SK-N-SH treated with all-trans-retinoic acid at 6 μM for 48 hours (cell line): Measurements from ENCODE around the gene C12orf75.

ENCODE experiments used
- ARNTL ChIP-seq: fragments of 450-650 bp; formaldehyde crosslinking; IDR thresholded peaks from 2 replicates; pipeline ENCODE4 v1.5.0; 2020; ENCODE audit warnings: low read depth, mild to moderate bottlenecking, moderate library complexity, borderline replicate concordance
- BACH2 ChIP-seq: fragments of 250-450 bp; sonication (Bioruptor Pico); IDR thresholded peaks from 2 replicates; pipeline ENCODE4 v1.9.0; 2021; ENCODE audit warnings: mild to moderate bottlenecking, borderline replicate concordance
- ESRRG ChIP-seq: fragments of 250-450 bp; sonication (Bioruptor Pico); IDR thresholded peaks from 2 replicates; pipeline ENCODE4 v1.6.1; 2021; ENCODE audit warnings: mild to moderate bottlenecking
- OSR1 ChIP-seq: fragments of 250-450 bp; sonication (Bioruptor Pico); IDR thresholded peaks from 2 replicates; pipeline ENCODE4 v1.8.0; 2022; ENCODE audit warnings: moderate library complexity, mild to moderate bottlenecking, inconsistent platforms
- RARB ChIP-seq: fragments of 250-450 bp; sonication (Bioruptor Pico); IDR thresholded peaks from 2 replicates; pipeline ENCODE4 v1.8.0; 2021; ENCODE audit warnings: mild to moderate bottlenecking, moderate library complexity
- TOX ChIP-seq: fragments of 250-450 bp; sonication (Bioruptor Pico); IDR thresholded peaks from 2 replicates; pipeline ENCODE4 v1.8.0; 2021; ENCODE audit warnings: mild to moderate bottlenecking, moderate library complexity, borderline replicate concordance
- ZC3H10 ChIP-seq: fragments of 250-450 bp; sonication (Bioruptor Pico); IDR thresholded peaks from 2 replicates; pipeline ENCODE4 v1.5.1; 2021; ENCODE audit warnings: mild to moderate bottlenecking, moderate library complexity
- ZFP3 ChIP-seq: fragments of 250-450 bp; sonication (Bioruptor Pico); IDR thresholded peaks from 2 replicates; pipeline ENCODE4 v1.5.0; 2020; ENCODE audit warnings: mild to moderate bottlenecking, moderate library complexity
- ZNF565 ChIP-seq: fragments of 450-650 bp; formaldehyde crosslinking; conservative IDR thresholded peaks from 2 replicates; pipeline ENCODE4 v1.5.0; 2020; ENCODE audit warnings: low read depth, mild to moderate bottlenecking, moderate library complexity
- TF ChIP-seq, protein P1 (sequence below): fragments of 250-450 bp; sonication (Bioruptor Pico); IDR thresholded peaks from 2 replicates; pipeline ENCODE4 v1.5.1; 2020; ENCODE audit warnings: low read depth, mild to moderate bottlenecking, moderate library complexity
- TF ChIP-seq, protein P2 (sequence below): fragments of 250-450 bp; sonication (Bioruptor Pico); IDR thresholded peaks from 2 replicates; pipeline ENCODE4 v1.5.1; 2021; ENCODE audit warnings: mild to moderate bottlenecking, moderate library complexity
- TF ChIP-seq, protein P3 (sequence below): fragments of 250-450 bp; sonication (Bioruptor Pico); IDR thresholded peaks from 2 replicates; pipeline ENCODE4 v1.5.0; 2020; ENCODE audit warnings: mild to moderate bottlenecking, moderate library complexity
- TF ChIP-seq, protein P4 (sequence below): fragments of 250-450 bp; sonication (Bioruptor Pico); IDR thresholded peaks from 2 replicates; pipeline ENCODE4 v1.8.0; 2020; ENCODE audit warnings: mild to moderate bottlenecking, moderate library complexity, borderline replicate concordance

DNA sequence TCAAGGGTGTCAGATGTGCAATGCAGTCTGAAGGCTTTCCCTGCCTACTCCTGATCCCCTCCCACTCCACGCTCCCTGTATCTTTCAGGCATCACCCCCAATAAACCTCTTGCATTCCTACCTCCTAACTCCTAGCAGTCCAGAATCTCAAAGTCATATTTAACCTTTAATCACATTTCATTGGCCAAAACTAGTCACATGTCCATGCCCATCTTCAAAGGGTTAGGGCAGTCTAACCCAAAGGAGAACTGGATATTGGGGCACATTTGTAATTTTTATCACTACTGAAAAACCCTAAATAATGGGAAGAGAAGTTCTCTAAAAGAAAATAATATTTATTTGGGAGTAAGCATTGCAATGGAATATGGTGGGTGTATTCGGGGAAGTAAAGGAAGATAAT is 5.4 kb upstream of the C12orf75 start:
- TF ChIP-seq ZNF565 (CRISPR knock-in tag) (no peak), ZFP3 (CRISPR knock-in tag) (no peak), ESRRG (CRISPR knock-in tag) (no peak), RARB (CRISPR knock-in tag) (no peak), BACH2 (CRISPR knock-in tag) (no peak), TOX (CRISPR knock-in tag) (no peak), OSR1 (CRISPR knock-in tag) (no peak), ARNTL (CRISPR knock-in tag) (no peak), ZC3H10 (no peak)
- TF ChIP-seq, protein P1, sequence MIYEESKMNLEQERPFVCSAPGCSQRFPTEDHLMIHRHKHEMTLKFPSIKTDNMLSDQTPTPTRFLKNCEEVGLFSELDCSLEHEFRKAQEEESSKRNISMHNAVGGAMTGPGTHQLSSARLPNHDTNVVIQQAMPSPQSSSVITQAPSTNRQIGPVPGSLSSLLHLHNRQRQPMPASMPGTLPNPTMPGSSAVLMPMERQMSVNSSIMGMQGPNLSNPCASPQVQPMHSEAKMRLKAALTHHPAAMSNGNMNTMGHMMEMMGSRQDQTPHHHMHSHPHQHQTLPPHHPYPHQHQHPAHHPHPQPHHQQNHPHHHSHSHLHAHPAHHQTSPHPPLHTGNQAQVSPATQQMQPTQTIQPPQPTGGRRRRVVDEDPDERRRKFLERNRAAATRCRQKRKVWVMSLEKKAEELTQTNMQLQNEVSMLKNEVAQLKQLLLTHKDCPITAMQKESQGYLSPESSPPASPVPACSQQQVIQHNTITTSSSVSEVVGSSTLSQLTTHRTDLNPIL (CRISPR knock-in tag): no peak
- TF ChIP-seq, protein P2, sequence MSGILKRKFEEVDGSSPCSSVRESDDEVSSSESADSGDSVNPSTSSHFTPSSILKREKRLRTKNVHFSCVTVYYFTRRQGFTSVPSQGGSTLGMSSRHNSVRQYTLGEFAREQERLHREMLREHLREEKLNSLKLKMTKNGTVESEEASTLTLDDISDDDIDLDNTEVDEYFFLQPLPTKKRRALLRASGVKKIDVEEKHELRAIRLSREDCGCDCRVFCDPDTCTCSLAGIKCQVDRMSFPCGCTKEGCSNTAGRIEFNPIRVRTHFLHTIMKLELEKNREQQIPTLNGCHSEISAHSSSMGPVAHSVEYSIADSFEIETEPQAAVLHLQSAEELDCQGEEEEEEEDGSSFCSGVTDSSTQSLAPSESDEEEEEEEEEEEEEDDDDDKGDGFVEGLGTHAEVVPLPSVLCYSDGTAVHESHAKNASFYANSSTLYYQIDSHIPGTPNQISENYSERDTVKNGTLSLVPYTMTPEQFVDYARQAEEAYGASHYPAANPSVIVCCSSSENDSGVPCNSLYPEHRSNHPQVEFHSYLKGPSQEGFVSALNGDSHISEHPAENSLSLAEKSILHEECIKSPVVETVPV (CRISPR knock-in tag): no peak
- TF ChIP-seq, protein P3, sequence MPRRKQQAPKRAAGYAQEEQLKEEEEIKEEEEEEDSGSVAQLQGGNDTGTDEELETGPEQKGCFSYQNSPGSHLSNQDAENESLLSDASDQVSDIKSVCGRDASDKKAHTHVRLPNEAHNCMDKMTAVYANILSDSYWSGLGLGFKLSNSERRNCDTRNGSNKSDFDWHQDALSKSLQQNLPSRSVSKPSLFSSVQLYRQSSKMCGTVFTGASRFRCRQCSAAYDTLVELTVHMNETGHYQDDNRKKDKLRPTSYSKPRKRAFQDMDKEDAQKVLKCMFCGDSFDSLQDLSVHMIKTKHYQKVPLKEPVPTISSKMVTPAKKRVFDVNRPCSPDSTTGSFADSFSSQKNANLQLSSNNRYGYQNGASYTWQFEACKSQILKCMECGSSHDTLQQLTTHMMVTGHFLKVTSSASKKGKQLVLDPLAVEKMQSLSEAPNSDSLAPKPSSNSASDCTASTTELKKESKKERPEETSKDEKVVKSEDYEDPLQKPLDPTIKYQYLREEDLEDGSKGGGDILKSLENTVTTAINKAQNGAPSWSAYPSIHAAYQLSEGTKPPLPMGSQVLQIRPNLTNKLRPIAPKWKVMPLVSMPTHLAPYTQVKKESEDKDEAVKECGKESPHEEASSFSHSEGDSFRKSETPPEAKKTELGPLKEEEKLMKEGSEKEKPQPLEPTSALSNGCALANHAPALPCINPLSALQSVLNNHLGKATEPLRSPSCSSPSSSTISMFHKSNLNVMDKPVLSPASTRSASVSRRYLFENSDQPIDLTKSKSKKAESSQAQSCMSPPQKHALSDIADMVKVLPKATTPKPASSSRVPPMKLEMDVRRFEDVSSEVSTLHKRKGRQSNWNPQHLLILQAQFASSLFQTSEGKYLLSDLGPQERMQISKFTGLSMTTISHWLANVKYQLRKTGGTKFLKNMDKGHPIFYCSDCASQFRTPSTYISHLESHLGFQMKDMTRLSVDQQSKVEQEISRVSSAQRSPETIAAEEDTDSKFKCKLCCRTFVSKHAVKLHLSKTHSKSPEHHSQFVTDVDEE (CRISPR knock-in tag): no peak
- TF ChIP-seq, protein P4, sequence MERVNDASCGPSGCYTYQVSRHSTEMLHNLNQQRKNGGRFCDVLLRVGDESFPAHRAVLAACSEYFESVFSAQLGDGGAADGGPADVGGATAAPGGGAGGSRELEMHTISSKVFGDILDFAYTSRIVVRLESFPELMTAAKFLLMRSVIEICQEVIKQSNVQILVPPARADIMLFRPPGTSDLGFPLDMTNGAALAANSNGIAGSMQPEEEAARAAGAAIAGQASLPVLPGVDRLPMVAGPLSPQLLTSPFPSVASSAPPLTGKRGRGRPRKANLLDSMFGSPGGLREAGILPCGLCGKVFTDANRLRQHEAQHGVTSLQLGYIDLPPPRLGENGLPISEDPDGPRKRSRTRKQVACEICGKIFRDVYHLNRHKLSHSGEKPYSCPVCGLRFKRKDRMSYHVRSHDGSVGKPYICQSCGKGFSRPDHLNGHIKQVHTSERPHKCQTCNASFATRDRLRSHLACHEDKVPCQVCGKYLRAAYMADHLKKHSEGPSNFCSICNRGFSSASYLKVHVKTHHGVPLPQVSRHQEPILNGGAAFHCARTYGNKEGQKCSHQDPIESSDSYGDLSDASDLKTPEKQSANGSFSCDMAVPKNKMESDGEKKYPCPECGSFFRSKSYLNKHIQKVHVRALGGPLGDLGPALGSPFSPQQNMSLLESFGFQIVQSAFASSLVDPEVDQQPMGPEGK (CRISPR knock-in tag): no peak
